ENCODE data around the gene EMSY. TPM values are rescaled to one million over a fixed set of nuclear protein-coding genes. Genes with fewer than 3 reads are reported as not detected.
"Not testable (repeated sequence)": the region's sequence is repeated elsewhere in the genome, so short reads cannot be mapped to it uniquely, and the experiment has no call there.

Gene EMSY
- total RNA-seq, 4 donors from 2014 or later = 27.6 to 36.5 (median 32.0) TPM

GRCh38 chr11:76579056-76579751 lies 134.4 kb downstream of the EMSY start:
- Histone ChIP-seq H3K4me1 (peaks cover 0 to 15% (median 0%) of the 10 kb centered on the region in 4 donors), H3K27ac (peak overlapping the region in 3 of 4 donors; percentile 49 to 75 (median 67)), H3K36me3 (no peaks in the 10 kb centered on the region), H3K9me3 (no peaks in the 10 kb centered on the region), H3K4me3 (no peak overlapping the region), H3K27me3 (no peaks in the 10 kb centered on the region)
- DNase-seq = peak in 1 of 3 donors; percentile 40
- TF ChIP-seq POLR2A (IDR thresholded peaks at IDR 0.05) (no peak), CTCF (IDR thresholded peaks at IDR 0.05) (peak in 1 of 6 experiments; percentile 3)

GRCh38 chr11:76579752-76580151 lies 134.9 kb downstream of the EMSY start:
- no peaks in the 10 kb centered on the region for H3K36me3 ChIP-seq
- no peaks in the 10 kb centered on the region for H3K9me3 ChIP-seq
- H3K27ac ChIP-seq = peak overlapping the region in 3 of 4 donors; percentile 49 to 75 (median 67)
- H3K27me3 ChIP-seq = no peaks in the 10 kb centered on the region
- peaks cover 0 to 15% (median 0%) of the 10 kb centered on the region in 4 donors for H3K4me1 ChIP-seq
- TF ChIP-seq CTCF (IDR thresholded peaks at IDR 0.05) (no peak), POLR2A (IDR thresholded peaks at IDR 0.05) (no peak)
- DNase-seq = no peak
- H3K4me3 ChIP-seq = no peak overlapping the region

DNA sequence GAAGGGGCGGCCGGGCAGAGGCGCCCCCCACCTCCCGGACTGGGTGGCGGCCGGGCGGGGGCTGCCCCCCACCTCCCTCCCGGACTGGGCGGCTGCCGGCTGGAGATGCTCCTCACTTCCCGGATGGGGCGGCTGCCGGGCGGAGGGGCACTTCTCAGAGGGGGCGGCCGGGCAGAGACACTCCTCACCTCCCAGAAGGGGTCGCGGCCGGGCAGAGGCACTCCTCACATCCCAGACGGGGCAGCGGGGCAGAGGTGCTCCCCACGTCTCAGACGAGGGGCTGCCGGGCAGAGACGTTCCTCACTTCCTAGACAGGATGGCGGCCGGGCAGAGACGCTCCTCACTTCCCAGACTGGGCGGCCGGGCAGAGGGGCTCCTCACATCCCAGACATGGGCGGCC lies 137.7 kb downstream of the EMSY start:
- H3K4me3 ChIP-seq, H3K36me3 ChIP-seq, DNase-seq, H3K9me3 ChIP-seq, H3K27ac ChIP-seq, H3K27me3 ChIP-seq, H3K4me1 ChIP-seq: not testable (repeated sequence)

GRCh38 chr11:76587820-76588454 lies 143.1 kb downstream of the EMSY start:
- Histone ChIP-seq H3K4me1 (peaks cover 0 to 11% (median 0%) of the 10 kb centered on the region in 4 donors), H3K27ac (peak overlapping the region in 3 of 4 donors; percentile 34 to 70 (median 61)), H3K27me3 (no peaks in the 10 kb centered on the region), H3K9me3 (no peaks in the 10 kb centered on the region), H3K36me3 (no peaks in the 10 kb centered on the region), H3K4me3 (no peak overlapping the region)
- TF ChIP-seq CTCF (IDR thresholded peaks at IDR 0.05) (no peak), POLR2A (IDR thresholded peaks at IDR 0.05) (no peak)
- no peak for DNase-seq

DNA sequence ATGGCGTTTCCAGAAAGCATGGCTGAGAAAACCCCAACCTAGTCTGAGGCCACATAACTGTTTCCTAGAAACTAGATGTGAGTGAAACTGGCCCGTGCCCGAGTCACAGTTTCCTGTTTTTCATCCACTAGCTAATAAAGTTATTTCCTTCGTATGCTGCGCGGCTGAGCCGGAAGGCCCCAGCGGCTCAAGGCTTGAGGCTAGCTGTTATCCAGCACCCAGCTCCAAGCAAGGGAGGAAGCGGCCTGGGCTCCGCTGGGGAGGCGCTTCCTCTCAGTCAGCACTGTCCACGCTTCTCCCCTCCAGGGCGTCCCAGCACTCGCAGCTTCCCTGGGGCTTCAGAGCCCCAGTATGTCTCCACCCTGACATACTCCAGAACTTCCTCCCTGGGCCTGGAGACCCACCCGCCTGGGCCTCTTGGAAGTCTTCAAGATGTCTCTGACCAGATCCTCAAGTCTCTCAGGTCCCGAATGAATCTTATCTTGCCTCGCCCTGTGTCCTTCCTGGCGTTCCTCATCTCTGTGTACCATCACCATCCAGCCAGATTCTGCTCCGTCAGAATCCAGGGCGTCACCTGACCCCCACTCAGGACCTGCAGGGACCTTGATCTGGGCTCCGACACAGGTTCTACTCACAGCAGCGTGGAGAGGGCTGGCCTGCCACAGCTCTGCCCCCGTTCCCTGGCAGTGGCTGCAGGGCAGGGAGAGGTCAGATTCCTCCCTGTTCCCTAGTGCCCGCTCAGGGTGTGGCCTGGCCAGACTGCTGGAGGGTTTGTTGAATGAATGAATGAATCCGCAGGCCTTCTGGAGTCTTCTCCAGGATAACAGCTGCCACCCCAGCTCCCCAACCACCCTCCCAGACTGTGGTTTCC lies 143.9 kb downstream of the EMSY start:
- TF ChIP-seq POLR2A (IDR thresholded peaks at IDR 0.05) (no peak), CTCF (IDR thresholded peaks at IDR 0.05) (no peak)
- H3K36me3 ChIP-seq = no peaks in the 10 kb centered on the region
- H3K27ac ChIP-seq = peak overlapping the region; percentile 34 to 70 (median 44)
- no peaks in the 10 kb centered on the region for H3K27me3 ChIP-seq
- H3K4me1 ChIP-seq = peaks cover 0 to 11% (median 0%) of the 10 kb centered on the region in 4 donors
- DNase-seq = peak in 2 of 3 donors; percentile 36 to 77
- no peak overlapping the region for H3K4me3 ChIP-seq
- no peaks in the 10 kb centered on the region for H3K9me3 ChIP-seq

Measured in Peyer's patch (tissue), 4 donors.